Gastrocnemius medialis (tissue), 4 donors: Measurements from ENCODE around the gene C3orf62. TPM values are rescaled to one million over a fixed set of nuclear protein-coding genes. Genes with fewer than 3 reads are reported as not detected.

Experiments used
- ATAC-seq, 2 donors: fragments of 150-250 bp; one replicate each; pipeline ENCODE4 v1.9.1; 2016
- DNase-seq, 2 donors: peaks; one replicate each; pipeline ENCODE4 v3.0.0-alpha.2; 2019
- H3K27ac ChIP-seq, 4 donors: fragments of 200-600 bp; sonication (generic); 1 replicate in 1 of 4; 2 replicates in 3 of 4; pipeline ENCODE4 v1.5.1; 2016 to 2018; ENCODE audit warnings: mild to moderate bottlenecking in 2 of 4, moderate library complexity in 1 of 4
- H3K27me3 ChIP-seq, 3 donors: fragments of 200-600 bp; sonication (generic) in 2 of 3; 1 replicate in 1 of 3; 2 replicates in 2 of 3; pipeline versions ENCODE4 v1.5.1 to v1.6.0; 2016 to 2019; ENCODE audit warnings: mild to moderate bottlenecking in 1 of 3, moderate library complexity in 1 of 3
- H3K36me3 ChIP-seq, 2 donors: fragments of 200-600 bp; sonication (generic) in 1 of 2; one replicate each; pipeline ENCODE4 v1.5.1; 2017 to 2018
- H3K4me1 ChIP-seq, 2 donors: fragments of 200-600 bp; sonication (generic) in 1 of 2; one replicate each; pipeline ENCODE4 v1.5.1; 2016 to 2017; ENCODE audit warnings: mild to moderate bottlenecking in 2 of 2
- H3K4me3 ChIP-seq, 4 donors: fragments of 200-600 bp; sonication (generic) in 3 of 4; 1 replicate in 1 of 4; 2 replicates in 3 of 4; pipeline ENCODE4 v1.5.1; 2016 to 2019; ENCODE audit warnings: mild to moderate bottlenecking in 2 of 4
- H3K9me3 ChIP-seq, 3 donors: fragments of 200-600 bp; sonication (generic) in 2 of 3; 1 replicate in 1 of 3; 2 replicates in 2 of 3; pipeline ENCODE4 v1.5.1; 2016 to 2019
- CTCF ChIP-seq, 5 experiments: fragments of 450-650 bp in 3 of 5; fragments of 200-600 bp in 2 of 5; sonication (generic) in 2 of 5; IDR thresholded peaks in 4 of 5; conservative IDR thresholded peaks in 1 of 5; 1 replicate in 4 of 5; 2 replicates in 1 of 5; pipeline ENCODE4 v1.5.1; 2016 to 2019; ENCODE audit warnings: antibody characterized with exemption in 5 of 5, mild to moderate bottlenecking in 3 of 5, moderate library complexity in 3 of 5
- POLR2A ChIP-seq, 2 donors: fragments of 450-650 bp; IDR thresholded peaks; one replicate each; pipeline ENCODE4 v1.6.1; 2017; ENCODE audit warnings: antibody characterized with exemption in 2 of 2, mild to moderate bottlenecking in 2 of 2, moderate library complexity in 2 of 2
- in situ Hi-C, 4 donors: fragments of 200-750 bp; cut with MboI; loops; one replicate each; pipeline versions ENCODE4 v1.15.0 to v1.8.0; 2017; ENCODE audit warnings: low sequenced_read_pairs in 4 of 4
- intact Hi-C: fragments of 100-400 bp; cut with DNase I; formaldehyde crosslinking; loops from one replicate; pipeline ENCODE4 v1.15.1; 2023; ENCODE audit warnings: low total_unique reads
- total RNA-seq, 4 donors: library from RNA; depleted of rRNA; stranded (reverse); fragments of >200 nt; gene quantifications; one replicate each; pipeline versions ENCODE4 v1.1.0 to v1.2.3, GENCODE V29; 2016

The C3orf62 gene
- total RNA-seq, 4 donors from 2014 or later = 0.78 to 1.9 (median 1.3) TPM

- Histone ChIP-seq H3K4me1 (peaks cover 27 to 29% of the 10 kb centered on the region in 2 donors), H3K27ac (peak overlapping the region in 2 of 4 donors; percentile 85 to 89), H3K27me3 (no peaks in the 10 kb centered on the region), H3K9me3 (no peaks in the 10 kb centered on the region), H3K4me3 (no peak overlapping the region), H3K36me3 (peaks cover 0 to 80% of the 10 kb centered on the region in 2 donors)
- DNase-seq (no peak), ATAC-seq (no peak)
- intact Hi-C loops (no loop called here), in situ Hi-C loops (no loop called here)
- TF ChIP-seq CTCF (IDR thresholded peaks at IDR 0.05 in 4 of 5, conservative IDR thresholded peaks at IDR 0.05 in 1 of 5) = no peak
- no peak for TF ChIP-seq POLR2A (IDR thresholded peaks at IDR 0.05)
Measured at GRCh38 chr3:49298511-49298910, 21.5 kb upstream of the C3orf62 start.

- no peaks in the 10 kb centered on the region for H3K9me3 ChIP-seq
- intact Hi-C loops (loop anchor here (2.0 kb wide), 1 partner anchor 126 kb away; the partner anchor contains the start of gene KLHDC8B), in situ Hi-C loops (no loop called here)
- H3K27me3 ChIP-seq = no peaks in the 10 kb centered on the region
- TF ChIP-seq CTCF (IDR thresholded peaks at IDR 0.05 in 4 of 5, conservative IDR thresholded peaks at IDR 0.05 in 1 of 5) (no peak), POLR2A (IDR thresholded peaks at IDR 0.05) (no peak)
- ATAC-seq (peak; percentile 87), DNase-seq (peak; percentile 61 to 80)
- H3K36me3 ChIP-seq = peaks cover 0 to 85% of the 10 kb centered on the region in 2 donors
- no peak overlapping the region for H3K4me3 ChIP-seq
- peak overlapping the region; percentile 73 to 89 (median 86) for H3K27ac ChIP-seq
- peaks cover 32 to 36% of the 10 kb centered on the region in 2 donors for H3K4me1 ChIP-seq
Measured at GRCh38 chr3:49296781-49297411, 19.9 kb upstream of the C3orf62 start.

- peaks cover 32 to 36% of the 10 kb centered on the region in 2 donors for H3K4me1 ChIP-seq
- in situ Hi-C loops = no loop called here
- no peaks in the 10 kb centered on the region for H3K27me3 ChIP-seq
- intact Hi-C loops = loop anchor here (1.0 to 2.0 kb wide), 2 partner anchors 125 to 154 kb away; partner anchors contain the start of gene KLHDC8B
- no peaks in the 10 kb centered on the region for H3K9me3 ChIP-seq
- TF ChIP-seq POLR2A (IDR thresholded peaks at IDR 0.05) (no peak), CTCF (IDR thresholded peaks at IDR 0.05 in 4 of 5, conservative IDR thresholded peaks at IDR 0.05 in 1 of 5) (peak; percentile 35 to 59 (median 46))
- H3K36me3 ChIP-seq = peaks cover 0 to 85% of the 10 kb centered on the region in 2 donors
- H3K4me3 ChIP-seq = no peak overlapping the region
- no peak for ATAC-seq
- DNase-seq = no peak
- H3K27ac ChIP-seq = peak overlapping the region; percentile 73 to 89 (median 86)
Measured at GRCh38 chr3:49295489-49296058, 18.5 kb upstream of the C3orf62 start.

- Histone ChIP-seq H3K4me3 (no peak overlapping the region), H3K36me3 (peaks cover 0 to 85% of the 10 kb centered on the region in 2 donors), H3K4me1 (peaks cover 32 to 36% of the 10 kb centered on the region in 2 donors), H3K27ac (peak overlapping the region; percentile 3 to 89 (median 60)), H3K9me3 (no peaks in the 10 kb centered on the region), H3K27me3 (no peaks in the 10 kb centered on the region)
- no peak for ATAC-seq
- DNase-seq = no peak
- in situ Hi-C loops (no loop called here), intact Hi-C loops (no loop called here)
- no peak for TF ChIP-seq POLR2A (IDR thresholded peaks at IDR 0.05)
- TF ChIP-seq CTCF (IDR thresholded peaks at IDR 0.05 in 4 of 5, conservative IDR thresholded peaks at IDR 0.05 in 1 of 5) = no peak
Measured at GRCh38 chr3:49294343-49294742, 17.3 kb upstream of the C3orf62 start.
